ENCODE data around the gene PIK3C2G. TPM values are rescaled to one million over a fixed set of nuclear protein-coding genes. Genes with fewer than 3 reads are reported as not detected.
"Not testable (repeated sequence)": the region's sequence is repeated elsewhere in the genome, so short reads cannot be mapped to it uniquely, and the experiment has no call there.

PIK3C2G gene
- total and polyA plus RNA-seq, 3 experiments from 2014 or later, result not detected

GRCh38 chr12:18492372-18493025 is 231.2 kb downstream of the PIK3C2G start:
- no peaks in the 10 kb centered on the region for H3K4me1 ChIP-seq (ENCODE audit: insufficient read depth, low read length)
- no peaks in the 10 kb centered on the region for H3K27me3 ChIP-seq (ENCODE audit: insufficient read depth, low read length, poor library complexity, severe bottlenecking)
- no peaks in the 10 kb centered on the region for H3K9me3 ChIP-seq (ENCODE audit: low read length)
- H3K27ac ChIP-seq (ENCODE audit: low read depth, low read length), result no peak overlapping the region
- H3K36me3 Mint-ChIP-seq, result no peaks in the 10 kb centered on the region
- ChIA-PET CTCF (interaction anchor here (1.1 kb wide), 1 partner anchor 16 kb away, joined by 3 read pairs; no protein-coding TSS in a partner anchor), POLR2A (no interaction called here)
- no peaks in the 10 kb centered on the region for H3K27me3 Mint-ChIP-seq
- peaks cover 0 to 7% (median 2%) of the 10 kb centered on the region in 5 donors for H3K9me3 Mint-ChIP-seq
- no peak overlapping the region for H3K4me3 Mint-ChIP-seq
- DNase-seq, result no peak
- H3K36me3 ChIP-seq (ENCODE audit: insufficient read depth, low read length), result no peaks in the 10 kb centered on the region
- H3K4me1 Mint-ChIP-seq, result no peaks in the 10 kb centered on the region
- H3K4me3 ChIP-seq (ENCODE audit: low read length), result no peak overlapping the region
- H3K27ac Mint-ChIP-seq, result no peak overlapping the region

GRCh38 chr12:18496156-18496555 is 234.8 kb downstream of the PIK3C2G start:
- CTCF ChIA-PET, result no interaction called here
- Histone ChIP-seq H3K36me3 (ENCODE audit: insufficient read depth, low read length) (no peaks in the 10 kb centered on the region), H3K4me3 (ENCODE audit: low read length) (no peak overlapping the region), H3K27me3 (ENCODE audit: insufficient read depth, low read length, poor library complexity, severe bottlenecking) (no peaks in the 10 kb centered on the region), H3K27ac (ENCODE audit: low read depth, low read length) (no peak overlapping the region), H3K4me1 (ENCODE audit: insufficient read depth, low read length) (no peaks in the 10 kb centered on the region), H3K9me3 (ENCODE audit: low read length) (no peaks in the 10 kb centered on the region)
- Mint-ChIP-seq H3K27me3 (no peaks in the 10 kb centered on the region), H3K4me3 (no peak overlapping the region), H3K27ac (no peak overlapping the region), H3K4me1 (no peaks in the 10 kb centered on the region), H3K36me3 (no peaks in the 10 kb centered on the region), H3K9me3 (peaks cover 0 to 8% (median 2%) of the 10 kb centered on the region in 5 donors)
- POLR2A ChIA-PET, result no interaction called here
- no peak for DNase-seq

- H3K27me3 Mint-ChIP-seq; H3K4me3 Mint-ChIP-seq; H3K9me3 ChIP-seq (ENCODE audit: low read length); H3K36me3 ChIP-seq (ENCODE audit: insufficient read depth, low read length); H3K4me1 Mint-ChIP-seq; DNase-seq; POLR2A ChIA-PET; H3K27me3 ChIP-seq (ENCODE audit: insufficient read depth, low read length, poor library complexity, severe bottlenecking); H3K36me3 Mint-ChIP-seq; H3K4me1 ChIP-seq (ENCODE audit: insufficient read depth, low read length); H3K9me3 Mint-ChIP-seq; H3K27ac ChIP-seq (ENCODE audit: low read depth, low read length); H3K4me3 ChIP-seq (ENCODE audit: low read length); H3K27ac Mint-ChIP-seq; CTCF ChIA-PET: not testable (repeated sequence)
Measured at GRCh38 chr12:18500160-18500574, 238.8 kb downstream of the PIK3C2G start.

- H3K9me3 ChIP-seq (ENCODE audit: low read length); H3K36me3 Mint-ChIP-seq; H3K27ac Mint-ChIP-seq; H3K4me1 ChIP-seq (ENCODE audit: insufficient read depth, low read length); POLR2A ChIA-PET; H3K4me3 ChIP-seq (ENCODE audit: low read length); H3K27me3 ChIP-seq (ENCODE audit: insufficient read depth, low read length, poor library complexity, severe bottlenecking); DNase-seq; H3K9me3 Mint-ChIP-seq; H3K27ac ChIP-seq (ENCODE audit: low read depth, low read length); H3K4me1 Mint-ChIP-seq; H3K27me3 Mint-ChIP-seq; CTCF ChIA-PET; H3K36me3 ChIP-seq (ENCODE audit: insufficient read depth, low read length): not testable (repeated sequence)
- peak overlapping the region in 1 of 7 donors; percentile 48 for H3K4me3 Mint-ChIP-seq
Measured at GRCh38 chr12:18500736-18501135, 239.4 kb downstream of the PIK3C2G start.

- Mint-ChIP-seq H3K4me1 (no peaks in the 10 kb centered on the region), H3K9me3 (peaks cover 0 to 9% (median 6%) of the 10 kb centered on the region in 5 donors), H3K4me3 (no peak overlapping the region), H3K27me3 (no peaks in the 10 kb centered on the region), H3K27ac (no peak overlapping the region), H3K36me3 (no peaks in the 10 kb centered on the region)
- ChIA-PET CTCF (no interaction called here), POLR2A (no interaction called here)
- no peaks in the 10 kb centered on the region for H3K36me3 ChIP-seq (ENCODE audit: insufficient read depth, low read length)
- H3K4me1 ChIP-seq (ENCODE audit: insufficient read depth, low read length), result no peaks in the 10 kb centered on the region
- no peak for DNase-seq
- H3K27me3 ChIP-seq (ENCODE audit: insufficient read depth, low read length, poor library complexity, severe bottlenecking), result no peaks in the 10 kb centered on the region
- no peak overlapping the region for H3K27ac ChIP-seq (ENCODE audit: low read depth, low read length)
- no peak overlapping the region for H3K4me3 ChIP-seq (ENCODE audit: low read length)
- no peaks in the 10 kb centered on the region for H3K9me3 ChIP-seq (ENCODE audit: low read length)
Measured at GRCh38 chr12:18502422-18502968, 241.2 kb downstream of the PIK3C2G start.

- peaks cover 4% of the 10 kb centered on the region for H3K9me3 ChIP-seq (ENCODE audit: low read length)
- no peak for DNase-seq
- H3K27me3 ChIP-seq (ENCODE audit: insufficient read depth, low read length, poor library complexity, severe bottlenecking), result no peaks in the 10 kb centered on the region
- CTCF ChIA-PET, result no interaction called here
- Mint-ChIP-seq H3K27me3 (no peaks in the 10 kb centered on the region), H3K9me3 (peaks cover 16 to 25% (median 19%) of the 10 kb centered on the region in 5 donors), H3K4me1 (no peaks in the 10 kb centered on the region), H3K27ac (no peak overlapping the region), H3K36me3 (peaks cover 0 to 2% (median 0%) of the 10 kb centered on the region in 3 donors), H3K4me3 (no peak overlapping the region)
- H3K4me1 ChIP-seq (ENCODE audit: insufficient read depth, low read length), result no peaks in the 10 kb centered on the region
- H3K27ac ChIP-seq (ENCODE audit: low read depth, low read length), result no peak overlapping the region
- H3K36me3 ChIP-seq (ENCODE audit: insufficient read depth, low read length), result no peaks in the 10 kb centered on the region
- no peak overlapping the region for H3K4me3 ChIP-seq (ENCODE audit: low read length)
- POLR2A ChIA-PET, result no interaction called here
Measured at GRCh38 chr12:18521461-18521860, 260.1 kb downstream of the PIK3C2G start.

- Mint-ChIP-seq H3K4me3 (no peak overlapping the region), H3K27me3 (no peaks in the 10 kb centered on the region), H3K9me3 (peaks cover 14 to 25% (median 21%) of the 10 kb centered on the region in 5 donors), H3K4me1 (no peaks in the 10 kb centered on the region), H3K36me3 (peaks cover 0 to 2% (median 0%) of the 10 kb centered on the region in 3 donors), H3K27ac (no peak overlapping the region)
- H3K36me3 ChIP-seq (ENCODE audit: insufficient read depth, low read length), result no peaks in the 10 kb centered on the region
- POLR2A ChIA-PET, result no interaction called here
- no peak overlapping the region for H3K4me3 ChIP-seq (ENCODE audit: low read length)
- DNase-seq, result no peak
- CTCF ChIA-PET, result no interaction called here
- H3K4me1 ChIP-seq (ENCODE audit: insufficient read depth, low read length), result no peaks in the 10 kb centered on the region
- H3K27ac ChIP-seq (ENCODE audit: low read depth, low read length), result no peak overlapping the region
- peaks cover 4% of the 10 kb centered on the region for H3K9me3 ChIP-seq (ENCODE audit: low read length)
- H3K27me3 ChIP-seq (ENCODE audit: insufficient read depth, low read length, poor library complexity, severe bottlenecking), result no peaks in the 10 kb centered on the region
Measured at GRCh38 chr12:18522806-18523205, 261.5 kb downstream of the PIK3C2G start.

- H3K27ac Mint-ChIP-seq, H3K27me3 Mint-ChIP-seq, CTCF ChIA-PET: not testable (repeated sequence)
Measured at GRCh38 chr12:18542497-18542896, 281.2 kb downstream of the PIK3C2G start.

More at GRCh38 chr12:18542497-18542896, 281.2 kb downstream of the PIK3C2G start:
- H3K27ac ChIP-seq (ENCODE audit: low read depth, low read length); H3K4me3 ChIP-seq (ENCODE audit: low read length); H3K36me3 Mint-ChIP-seq; H3K4me3 Mint-ChIP-seq; POLR2A ChIA-PET; H3K4me1 Mint-ChIP-seq; H3K9me3 ChIP-seq (ENCODE audit: low read length); H3K4me1 ChIP-seq (ENCODE audit: insufficient read depth, low read length); H3K36me3 ChIP-seq (ENCODE audit: insufficient read depth, low read length); DNase-seq; H3K27me3 ChIP-seq (ENCODE audit: insufficient read depth, low read length, poor library complexity, severe bottlenecking); H3K9me3 Mint-ChIP-seq: not testable (repeated sequence)
